Upper lobe of left lung (tissue), 4 donors: Measurements from ENCODE around the gene GOLGA6L10.

ENCODE experiments used
- CTCF ChIP-seq, 6 experiments: fragments of 450-650 bp in 4 of 6; fragments of 200-600 bp in 2 of 6; sonication (generic) in 2 of 6; IDR thresholded peaks; one replicate each; pipeline ENCODE4 v1.5.1; 2016 to 2019; ENCODE audit warnings: antibody characterized with exemption in 6 of 6
- EP300 ChIP-seq, 4 donors: sonication (generic); formaldehyde crosslinking; IDR thresholded peaks; one replicate each; pipeline ENCODE4 v1.5.1; 2017; ENCODE audit warnings: antibody characterized with exemption in 4 of 4, control low read depth in 2 of 4
- POLR2A ChIP-seq, 4 donors: fragments of 450-650 bp; IDR thresholded peaks; one replicate each; pipeline ENCODE4 v1.5.1; 2016 to 2017; ENCODE audit warnings: antibody characterized with exemption in 4 of 4, mild to moderate bottlenecking in 2 of 4

GRCh38 chr15:82297546-82297945 is 51.7 kb downstream of the GOLGA6L10 start:
- no peak for TF ChIP-seq EP300 (IDR thresholded peaks at IDR 0.05)
- no peak for TF ChIP-seq CTCF (IDR thresholded peaks at IDR 0.05)
- TF ChIP-seq POLR2A (IDR thresholded peaks at IDR 0.05), result no peak
